Stimulated activated CD8-positive, alpha-beta memory T cell treated with anti-CD3 and anti-CD28 coated beads, Interleukin-7, amount 100 ng/mL, for 1 hour (primary cell): Measurements from ENCODE around the gene XPC.

Source experiments
- DNase-seq, 2 donors: peaks; one replicate each; pipeline ENCODE4 v3.0.0-alpha.2; 2020; ENCODE audit warnings: low read depth in 2 of 2

Gene XPC

GRCh38 chr3:14208168-14208567 is 29.8 kb upstream of the XPC start:
- DNase-seq, result no peak

GRCh38 chr3:14206548-14207177 is 28.3 kb upstream of the XPC start:
- no peak for DNase-seq

- no peak for DNase-seq
These were observed 26.3 kb upstream of the XPC start for GRCh38 chr3:14204515-14205284.

GRCh38 chr3:14203521-14204079 is 25.2 kb upstream of the XPC start:
- no peak for DNase-seq

- no peak for DNase-seq
These were observed 24.6 kb upstream of the XPC start for GRCh38 chr3:14202874-14203520.

GRCh38 chr3:14201940-14202684 is 23.7 kb upstream of the XPC start:
- no peak for DNase-seq

- no peak for DNase-seq
These were observed 22.4 kb upstream of the XPC start for GRCh38 chr3:14200841-14201240.

GRCh38 chr3:14200276-14200675 is 21.9 kb upstream of the XPC start:
- no peak for DNase-seq

GRCh38 chr3:14199641-14200040 is 21.2 kb upstream of the XPC start:
- DNase-seq, result no peak

GRCh38 chr3:14194865-14195264 is 16.5 kb upstream of the XPC start:
- no peak for DNase-seq

GRCh38 chr3:14188041-14188754 is 9.8 kb upstream of the XPC start:
- DNase-seq, result no peak

GRCh38 chr3:14186854-14187458 is 8.6 kb upstream of the XPC start:
- DNase-seq, result no peak

GRCh38 chr3:14183015-14183577 is 4.7 kb upstream of the XPC start:
- no peak for DNase-seq

- DNase-seq, result no peak
These were observed 2.9 kb upstream of the XPC start for GRCh38 chr3:14181253-14181652.

- no peak for DNase-seq
These were observed 1.4 kb upstream of the XPC start for GRCh38 chr3:14179795-14180194.

GRCh38 chr3:14179114-14179465 is 689 bp upstream of the XPC start:
- DNase-seq, result no peak

GRCh38 chr3:14177580-14178246 is 688 bp downstream of the XPC start:
- DNase-seq, result peak in 1 of 2 donors; percentile 1

- DNase-seq, result peak; percentile 8 to 18
These were observed 2.9 kb downstream of the XPC start for GRCh38 chr3:14175383-14176037.

- no peak for DNase-seq
These were observed 3.9 kb downstream of the XPC start for GRCh38 chr3:14174483-14174882.

- no peak for DNase-seq
These were observed 5.9 kb downstream of the XPC start for GRCh38 chr3:14172496-14172895.
